PFSK-1 (cell line): Measurements from ENCODE around the gene MANEAL.

ENCODE experiments used
- POLR2AphosphoS5 ChIP-seq: IDR thresholded peaks from 2 replicates; pipeline ENCODE4 v1.6.1; 2012; ENCODE audit warnings: low read depth, mild to moderate bottlenecking, control low read depth, low read length, moderate library complexity
- TAF1 ChIP-seq: IDR thresholded peaks from 2 replicates; pipeline ENCODE4 v1.6.1; 2012; ENCODE audit warnings: low read length, control low read depth, borderline replicate concordance; ENCODE audit not compliant: insufficient read depth

DNA sequence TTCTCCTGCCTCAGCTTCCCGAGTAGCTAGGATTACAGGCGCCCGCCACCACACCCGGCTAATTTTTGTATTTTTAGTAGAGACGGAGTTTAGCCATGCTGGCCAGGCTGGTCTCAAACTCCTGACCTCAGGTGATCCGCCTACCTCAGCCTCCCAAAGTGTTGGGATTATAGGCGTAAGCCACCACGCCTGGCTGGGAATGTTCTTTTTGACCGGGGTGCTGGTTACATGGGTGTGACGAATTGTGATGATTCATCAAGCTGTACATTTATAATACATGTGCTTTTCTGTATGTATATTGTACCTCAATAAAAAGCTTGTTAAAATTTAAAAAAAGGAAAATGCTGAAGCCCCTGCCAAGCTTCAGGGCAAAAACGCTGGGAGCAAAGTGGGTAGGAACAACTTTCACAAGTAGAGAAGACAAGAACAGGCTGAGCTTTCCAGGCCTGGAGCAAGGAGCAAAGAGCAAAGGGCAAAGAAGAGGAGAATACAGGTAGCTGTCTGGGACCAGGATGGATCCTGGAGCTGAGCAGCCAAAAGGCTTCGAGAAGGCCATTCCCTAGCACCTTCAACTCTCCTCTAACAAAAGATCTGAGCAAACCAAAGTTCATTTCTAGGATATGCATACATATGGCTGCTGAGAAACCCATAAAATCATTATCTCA lies 34.9 kb downstream of the MANEAL start:
- TF ChIP-seq TAF1: no peak
- no peak for TF ChIP-seq POLR2AphosphoS5
